Kasumi-1 (cell line): ENCODE results near the gene STAC2.
"Not testable (repeated sequence)": the region's sequence is repeated elsewhere in the genome, so short reads cannot be mapped to it uniquely, and the experiment has no call there.

Source experiments
- DNase-seq, 2 experiments: peaks; one replicate each; lab custom pipeline; 2025; lab: John Stamatoyannopoulos, UW

The STAC2 gene

DNA sequence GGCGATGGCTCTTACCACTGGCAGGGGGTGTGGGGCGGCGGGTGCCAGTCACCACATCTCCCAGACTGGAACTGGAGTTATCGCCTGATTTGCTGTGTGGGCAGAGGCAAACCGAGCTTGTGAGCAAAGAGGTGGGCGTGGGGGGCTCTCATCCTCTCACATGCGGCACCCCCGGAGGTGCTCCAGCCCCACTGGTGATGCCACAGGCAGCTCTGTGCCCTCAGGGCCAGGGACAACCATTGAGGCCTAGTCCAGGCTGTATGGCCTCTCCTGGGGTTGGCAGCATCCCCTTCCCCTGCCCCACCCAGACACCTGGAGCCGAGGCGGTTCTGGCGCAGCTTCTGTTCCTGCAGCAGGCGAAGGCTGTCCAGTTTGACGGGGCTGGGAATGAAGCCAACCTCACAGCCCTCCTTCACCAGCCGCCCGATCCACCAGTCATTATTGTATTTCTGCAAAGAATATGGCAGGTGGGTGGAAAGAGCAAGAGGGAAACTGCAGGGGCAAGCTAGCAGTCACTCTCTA is 39.2 kb downstream of the STAC2 start:
- no peak for DNase-seq

DNA sequence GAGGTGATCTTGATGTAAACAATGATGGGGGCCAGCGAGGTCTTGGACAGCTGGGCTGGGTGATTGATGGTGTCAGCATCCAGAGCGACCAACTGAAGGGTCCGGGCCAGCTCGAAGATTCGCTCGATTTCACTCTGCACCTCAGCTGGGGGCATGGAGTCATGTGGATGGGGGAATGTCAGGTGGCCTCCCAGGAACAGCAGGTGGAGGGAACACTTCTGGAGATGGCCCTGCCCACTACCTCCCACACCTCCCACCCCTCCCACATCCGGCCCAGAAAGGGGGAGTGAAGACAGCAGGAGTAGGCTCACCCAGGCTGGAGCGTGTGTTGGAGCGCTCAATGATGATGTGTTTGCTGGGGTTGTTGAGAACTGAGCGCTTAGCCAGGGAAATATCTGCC is 42.0 kb downstream of the STAC2 start:
- DNase-seq, result no peak

DNA sequence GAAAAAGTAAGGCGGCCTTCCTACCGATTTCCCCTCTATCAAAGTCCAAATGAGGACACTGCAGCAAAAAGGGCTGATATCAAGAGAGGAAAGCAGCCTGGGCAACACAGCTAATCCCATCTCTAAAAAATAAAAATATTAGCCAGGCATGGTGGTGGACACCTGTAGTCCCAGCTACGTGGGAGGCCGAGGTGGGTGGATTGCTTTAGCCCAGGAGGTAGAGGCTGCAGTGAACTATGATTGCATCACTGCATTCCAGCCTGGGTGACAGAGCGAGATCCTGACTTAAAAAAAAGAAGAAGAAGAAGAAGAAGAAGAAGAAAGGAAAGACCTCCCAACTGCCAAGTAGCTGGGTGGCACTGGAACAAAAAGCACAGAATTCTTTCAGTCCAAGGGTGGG is 42.7 kb downstream of the STAC2 start:
- no peak for DNase-seq

DNA sequence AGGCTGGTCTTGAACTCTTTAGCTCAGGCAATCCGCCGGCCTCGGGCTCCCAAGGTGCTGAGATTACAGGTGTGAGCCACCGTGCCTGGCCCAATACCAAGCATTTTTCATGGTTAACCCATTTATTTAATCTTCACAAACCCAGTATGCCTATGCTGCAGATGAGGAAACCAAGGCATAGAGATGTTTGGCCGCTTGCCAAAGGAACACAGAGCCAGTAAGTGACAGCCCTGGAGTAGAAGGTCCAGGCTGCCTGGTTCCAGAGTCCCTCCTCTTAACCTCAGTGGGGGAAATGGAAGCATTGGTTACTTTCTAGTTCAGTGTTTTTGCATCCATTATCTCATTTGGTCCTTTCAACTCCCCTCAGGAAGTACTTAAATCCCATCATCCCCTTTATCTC is 44.4 kb downstream of the STAC2 start:
- DNase-seq, result no peak

DNA sequence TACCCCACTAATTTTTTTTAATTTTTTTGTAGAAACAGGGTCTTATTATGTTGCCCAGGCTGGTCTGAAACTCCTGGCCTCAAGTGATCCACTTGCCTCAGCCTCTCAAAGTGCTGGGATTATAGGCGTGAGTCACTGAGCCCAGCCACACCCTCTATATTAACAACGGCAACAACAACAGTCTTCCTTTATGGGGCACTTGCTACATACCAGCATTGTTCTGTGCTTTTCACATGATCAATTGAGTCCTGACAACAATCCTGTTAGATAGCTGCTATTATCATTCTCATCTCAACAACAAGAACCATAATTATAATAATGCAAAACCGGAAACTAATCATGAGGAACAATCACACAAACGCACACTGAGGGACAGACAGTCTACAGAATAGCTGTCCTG is 47.2 kb downstream of the STAC2 start:
- DNase-seq, result no peak

DNA sequence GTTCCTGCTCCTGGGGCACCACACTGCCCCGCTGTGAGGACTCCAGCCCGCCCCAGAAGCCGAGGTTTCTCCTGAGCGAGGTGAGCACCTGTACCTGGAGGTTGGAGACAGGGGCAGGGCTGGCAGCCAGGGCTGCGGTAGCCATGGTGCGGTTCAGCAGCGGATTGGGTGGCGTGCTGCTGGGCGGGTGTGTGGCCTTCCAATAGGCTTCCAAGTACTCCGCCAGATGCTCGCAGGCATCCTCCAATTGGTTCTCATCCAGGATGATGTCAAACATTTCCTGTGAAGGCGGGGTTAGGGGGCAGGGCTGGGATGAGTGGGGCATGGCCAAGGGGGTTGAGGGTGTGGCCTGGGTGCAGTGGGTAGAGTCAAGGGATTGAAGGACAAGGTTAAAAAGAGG is 48.5 kb downstream of the STAC2 start:
- DNase-seq, result no peak

DNA sequence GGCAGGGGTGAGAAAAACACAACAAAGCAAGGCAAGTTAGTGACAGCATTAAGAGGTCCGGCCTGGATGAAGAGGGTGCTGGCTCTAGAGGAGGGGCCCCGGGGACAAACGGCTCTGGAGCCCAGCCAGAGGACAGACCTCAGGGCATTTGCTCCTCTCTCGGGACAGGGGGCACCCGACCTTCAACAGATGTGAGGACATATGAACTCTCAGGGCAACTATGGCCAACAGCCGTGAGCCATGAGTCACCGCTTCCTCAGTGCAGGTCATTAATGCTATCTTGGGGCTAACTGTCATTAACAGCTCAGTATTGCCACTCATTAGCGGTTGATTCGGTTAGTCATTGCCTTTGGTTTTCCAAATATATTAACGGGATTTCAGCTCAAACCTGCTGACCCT is 50.1 kb downstream of the STAC2 start:
- DNase-seq, result no peak

DNA sequence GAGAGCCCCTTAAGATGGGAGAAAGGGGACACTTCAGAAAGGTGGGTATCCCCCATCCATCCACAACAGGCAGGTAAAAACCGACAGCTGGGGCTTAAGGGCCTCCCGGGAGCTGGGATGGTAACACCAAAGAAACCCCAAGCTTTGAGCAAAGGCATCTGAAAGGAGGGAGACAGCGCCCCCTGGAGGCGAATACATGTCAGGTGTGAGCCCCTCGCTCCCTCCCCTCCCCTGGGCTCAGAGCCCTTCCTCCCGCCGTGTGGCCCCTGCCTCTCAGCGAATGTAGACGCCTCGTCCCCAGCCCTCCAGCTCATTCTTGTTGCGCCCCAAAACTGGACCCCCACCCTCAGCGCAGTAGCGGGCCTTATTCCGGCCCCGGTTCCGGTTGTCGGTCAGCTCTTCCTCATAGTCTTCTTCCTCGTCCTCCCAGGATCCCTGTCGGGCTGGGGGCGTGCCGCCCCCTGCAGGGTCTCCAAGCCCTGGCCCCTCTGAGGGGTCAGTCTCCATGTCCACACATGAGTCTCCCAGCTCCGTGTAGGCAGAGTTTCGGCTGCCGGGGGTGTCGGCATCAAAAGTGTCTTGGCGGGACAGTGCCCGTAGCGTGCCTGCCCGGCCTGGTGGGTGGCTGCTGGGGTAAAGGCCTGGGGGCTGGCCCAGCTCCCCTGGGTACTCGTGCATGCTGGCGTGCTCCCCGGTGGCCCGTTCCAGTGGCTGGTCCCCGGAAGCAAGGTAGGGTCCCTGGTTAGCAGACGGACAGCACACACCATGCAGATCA is 50.6 kb downstream of the STAC2 start:
- peak; percentile 66 to 78 for DNase-seq

DNA sequence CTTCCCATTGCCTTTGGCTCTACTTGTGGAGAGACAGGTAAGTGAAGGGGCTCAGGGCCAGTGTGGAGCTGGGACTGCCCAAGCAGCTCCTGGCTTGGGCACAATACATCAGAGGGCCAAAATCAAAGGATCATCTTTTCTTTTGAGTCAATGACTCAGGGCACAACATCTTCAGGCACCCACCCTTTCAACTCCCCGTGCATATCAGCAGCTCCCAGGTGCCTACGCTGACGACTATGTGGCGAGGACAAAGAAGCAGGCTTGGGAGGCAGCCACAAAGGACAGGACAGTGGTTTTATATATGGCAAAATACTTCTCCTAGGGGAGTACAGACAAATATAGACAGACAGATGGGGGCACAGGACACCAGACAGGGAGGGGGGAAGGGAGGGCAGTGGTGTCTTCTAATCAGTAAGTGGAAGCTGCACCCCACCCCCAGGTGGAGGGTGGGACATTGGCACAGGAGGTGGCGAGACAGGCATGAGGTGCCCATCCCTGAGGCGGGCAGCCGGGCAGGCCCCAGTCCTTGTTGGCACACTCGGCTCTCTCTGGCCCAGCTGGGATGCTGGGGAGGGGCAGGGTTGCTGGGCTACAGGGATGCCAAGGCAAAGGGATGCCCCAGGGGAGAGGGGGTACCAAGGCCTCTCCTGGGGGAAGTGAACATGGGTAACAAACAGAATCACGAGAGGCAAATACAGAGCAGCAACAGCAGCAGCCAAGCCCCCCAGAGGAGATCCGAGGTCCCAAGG is 52.0 kb downstream of the STAC2 start:
- DNase-seq, result no peak

DNA sequence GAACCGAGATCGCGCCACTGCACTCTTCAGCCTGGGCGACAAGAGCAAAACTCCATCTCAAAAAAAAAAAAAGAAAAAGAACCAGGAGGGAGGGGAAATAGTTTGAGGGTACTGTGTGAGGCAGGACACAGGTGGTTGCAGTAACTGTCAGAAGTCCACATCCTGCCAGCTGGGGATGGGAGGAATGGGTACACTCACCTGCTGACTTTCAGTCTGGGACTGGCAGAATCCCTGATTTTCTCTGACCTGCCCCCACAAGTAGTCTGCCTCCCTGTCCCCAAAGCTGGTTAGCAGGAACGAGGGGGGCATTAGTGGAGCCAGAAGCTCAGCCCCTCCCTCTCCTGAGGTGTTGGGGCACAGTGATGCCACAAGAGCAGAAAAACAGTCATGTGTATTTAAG is 52.7 kb downstream of the STAC2 start:
- no peak for DNase-seq

- no peak for DNase-seq
These were observed 53.8 kb downstream of the STAC2 start for GRCh38 chr17:39171933-39172332.

DNA sequence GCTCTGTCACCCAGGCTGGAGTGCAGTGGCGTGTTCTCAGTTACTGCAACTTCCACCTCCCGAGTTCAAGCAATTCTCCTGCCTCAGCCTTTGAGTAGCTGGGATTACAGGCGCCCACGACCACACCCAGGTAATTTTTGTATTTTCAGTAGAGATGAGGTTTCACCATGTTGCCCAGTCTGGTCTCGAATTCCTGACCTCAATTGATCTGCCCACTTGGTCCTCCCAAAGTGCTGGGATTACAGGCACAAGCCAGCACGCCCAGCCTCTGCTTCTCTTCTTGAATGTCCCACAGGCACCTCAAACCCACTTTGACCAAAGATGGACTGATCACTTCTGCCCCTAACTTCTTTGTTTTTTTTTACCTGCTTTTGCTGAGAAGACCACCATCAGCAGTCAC is 55.2 kb downstream of the STAC2 start:
- DNase-seq, result no peak

- DNase-seq, result no peak
These were observed 55.6 kb downstream of the STAC2 start for GRCh38 chr17:39170109-39170508.

DNA sequence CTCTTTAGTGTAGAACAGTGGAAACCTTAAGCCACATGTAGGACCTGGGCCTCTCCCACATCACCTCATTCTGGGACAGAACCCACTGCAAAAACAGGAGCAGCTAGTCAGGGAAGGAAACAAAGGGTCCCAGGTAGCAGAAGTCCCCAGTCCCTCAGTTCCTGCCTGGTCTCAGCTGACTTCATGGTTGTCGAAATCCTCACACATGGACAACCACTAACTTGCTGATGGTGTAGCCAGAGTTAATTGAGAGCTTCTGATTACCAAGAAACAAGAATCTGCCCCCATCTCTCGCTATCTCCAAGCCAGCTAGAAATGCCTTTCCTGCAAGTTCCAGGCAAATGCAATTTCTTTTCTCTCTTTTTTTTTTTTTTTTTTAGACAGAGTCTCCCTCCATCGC is 56.2 kb downstream of the STAC2 start:
- DNase-seq, result no peak

DNA sequence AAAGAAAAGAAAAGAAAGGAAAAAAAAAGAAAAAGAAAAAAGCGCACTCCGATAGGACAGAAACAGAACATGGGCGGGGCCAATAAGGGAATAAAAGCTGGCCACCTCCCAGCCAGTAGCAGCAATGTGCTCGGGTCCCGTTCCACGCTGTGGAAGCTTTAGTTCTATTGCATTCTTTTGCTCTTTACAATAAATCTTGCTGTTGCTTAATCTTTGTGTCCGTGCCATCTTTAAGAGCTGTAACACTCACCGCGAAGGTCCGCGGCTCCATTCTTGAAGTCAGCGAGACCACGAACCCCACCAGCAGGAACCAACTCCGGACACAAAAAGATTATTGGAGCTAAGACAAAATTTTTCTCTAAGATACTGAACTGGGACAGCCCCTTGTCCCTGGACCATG is 56.6 kb downstream of the STAC2 start:
- DNase-seq, result no peak

- DNase-seq, result not testable (repeated sequence)
These were observed 57.2 kb downstream of the STAC2 start for GRCh38 chr17:39168503-39168902.

DNA sequence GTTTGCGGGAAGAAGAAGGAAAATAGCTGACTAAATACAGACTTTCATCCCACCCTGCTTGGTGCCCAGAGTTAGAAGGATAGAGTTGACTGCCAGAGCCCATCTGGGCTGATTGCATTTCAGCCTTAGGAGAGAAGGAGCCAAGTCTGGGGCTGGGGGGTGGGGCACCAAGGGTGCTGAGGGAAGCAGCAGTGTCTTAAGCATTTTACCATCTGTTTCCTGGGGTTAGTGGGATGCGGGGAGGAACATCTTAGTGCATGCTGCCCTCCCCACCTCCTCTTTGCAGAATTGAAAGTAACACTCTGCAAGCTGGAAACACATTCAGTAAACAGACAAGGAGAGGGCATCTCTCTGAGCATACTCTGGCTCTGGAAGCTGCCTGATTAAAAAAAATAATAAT is 58.3 kb downstream of the STAC2 start:
- DNase-seq, result peak; percentile 96

- DNase-seq, result peak; percentile 62 to 72
These were observed 59.1 kb downstream of the STAC2 start for GRCh38 chr17:39166437-39167335.

GRCh38 chr17:39165841-39166349 is 59.9 kb downstream of the STAC2 start, which contains the start of gene ARL5C:
TSS of gene ARL5C (minus strand) at chr17:39166161. CDS start at chr17:39165760, 401 bp downstream.
- no peak for DNase-seq

- DNase-seq, result no peak
These were observed 60.4 kb downstream of the STAC2 start for GRCh38 chr17:39165178-39165840.

- DNase-seq, result peak; percentile 79 to 93
These were observed 61.0 kb downstream of the STAC2 start for GRCh38 chr17:39164675-39165143.
